ENCODE results near the gene KATNB1.
"Not testable (repeated sequence)": the region's sequence is repeated elsewhere in the genome, so short reads cannot be mapped to it uniquely, and the experiment has no call there.

Gene KATNB1

DNA sequence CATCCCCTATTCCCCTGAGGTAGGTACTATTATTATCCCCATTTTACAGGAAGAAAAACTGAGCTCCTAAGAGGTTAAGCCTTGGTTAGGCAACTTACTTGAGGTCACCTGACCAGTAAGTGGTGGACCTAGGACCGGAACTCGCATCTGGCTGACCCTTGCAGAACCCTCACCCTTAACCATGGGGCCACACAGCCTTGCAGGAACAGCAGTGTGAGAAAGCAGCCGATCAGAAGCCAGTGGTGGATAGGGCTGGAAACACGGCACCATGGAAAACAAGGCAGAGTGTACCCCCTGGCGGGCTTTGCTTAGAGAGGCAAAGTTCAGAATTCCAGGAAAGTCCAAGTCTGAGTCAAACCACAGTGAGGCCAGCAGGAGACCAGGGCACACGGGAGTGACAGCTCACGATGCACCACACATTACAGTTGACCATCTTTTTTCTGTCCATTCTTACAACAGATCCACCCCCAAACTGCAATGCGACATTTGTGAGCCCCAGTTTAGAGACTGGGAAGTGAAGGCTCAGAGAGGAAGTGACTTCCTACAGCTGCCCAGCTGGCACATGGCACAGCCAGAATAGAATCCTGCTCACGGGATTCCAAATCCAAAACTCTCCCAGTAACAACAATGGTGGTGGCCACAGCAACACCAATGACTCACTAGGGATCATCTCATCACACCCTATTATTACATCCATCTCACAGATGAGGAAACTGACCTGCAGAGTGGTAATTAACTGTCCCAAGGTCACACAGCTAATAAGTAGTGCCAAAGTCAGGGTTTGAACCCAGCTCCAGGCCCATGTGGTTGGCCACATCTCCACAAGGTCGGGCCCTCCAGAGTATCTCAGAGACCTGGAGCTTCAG, 46.4 kb downstream of the KATNB1 start:
- H3K4me3 Mint-ChIP-seq, result no peak overlapping the region
- H3K4me1 Mint-ChIP-seq, result no peaks in the 10 kb centered on the region
- peaks cover 11% of the 10 kb centered on the region for H3K27me3 Mint-ChIP-seq
- no peaks in the 10 kb centered on the region for H3K36me3 Mint-ChIP-seq
- ATAC-seq (ENCODE audit: low read depth) (no peak), DNase-seq (ENCODE audit: low spot score in 2 of 2) (no peak)
- H3K27ac Mint-ChIP-seq, result no peak overlapping the region
- H3K9me3 Mint-ChIP-seq, result no peaks in the 10 kb centered on the region

DNA sequence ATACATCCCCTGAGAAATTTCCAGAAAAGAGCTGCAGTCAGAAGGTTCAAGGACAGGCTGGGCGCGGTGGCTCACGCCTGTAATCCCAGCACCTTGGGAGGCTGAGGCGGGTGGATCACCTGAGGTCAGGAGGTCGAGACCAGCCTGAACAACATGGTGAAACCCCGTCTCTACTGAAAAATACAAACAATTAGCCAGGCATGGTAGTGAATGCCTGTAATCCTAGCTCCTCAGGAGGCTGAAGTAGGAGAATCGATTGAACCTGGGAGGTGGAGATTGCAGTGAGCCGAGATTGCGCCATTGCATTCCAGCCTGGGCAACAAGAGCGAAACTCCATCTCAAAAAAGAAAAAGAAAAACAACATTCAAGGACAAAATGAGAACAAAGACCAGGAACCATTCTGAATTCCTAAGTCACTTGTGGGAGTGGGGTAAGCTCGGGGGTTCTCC, 47.1 kb downstream of the KATNB1 start:
- not testable (repeated sequence) for H3K4me1 Mint-ChIP-seq; H3K36me3 Mint-ChIP-seq; DNase-seq (ENCODE audit: low spot score in 2 of 2); H3K9me3 Mint-ChIP-seq; ATAC-seq (ENCODE audit: low read depth); H3K4me3 Mint-ChIP-seq; H3K27ac Mint-ChIP-seq
- H3K27me3 Mint-ChIP-seq, result peaks cover 12% of the 10 kb centered on the region

DNA sequence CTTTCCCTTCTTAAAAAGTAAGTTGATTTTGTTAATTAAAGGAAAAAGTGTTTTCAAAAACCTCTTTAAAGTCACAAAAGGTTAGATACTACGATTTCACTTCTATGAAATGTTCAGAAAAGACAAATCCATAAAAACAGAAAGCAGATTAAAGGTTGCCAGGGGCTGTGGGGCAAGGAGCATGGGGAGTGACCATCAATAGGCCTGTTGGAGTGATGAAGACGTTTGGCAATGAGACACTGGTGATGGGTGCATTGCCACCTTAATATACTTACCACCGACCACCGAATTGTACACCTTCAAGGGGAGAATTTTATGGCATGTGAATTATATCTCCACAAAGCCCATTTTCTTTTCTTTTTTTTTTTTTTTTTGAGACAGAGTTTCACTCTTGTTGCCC, 47.5 kb downstream of the KATNB1 start:
- no peak overlapping the region for H3K4me3 Mint-ChIP-seq
- H3K27me3 Mint-ChIP-seq, result peaks cover 12% of the 10 kb centered on the region
- H3K9me3 Mint-ChIP-seq, result no peaks in the 10 kb centered on the region
- no peaks in the 10 kb centered on the region for H3K36me3 Mint-ChIP-seq
- no peak overlapping the region for H3K27ac Mint-ChIP-seq
- no peaks in the 10 kb centered on the region for H3K4me1 Mint-ChIP-seq
- ATAC-seq (ENCODE audit: low read depth), result no peak
- no peak for DNase-seq (ENCODE audit: low spot score in 2 of 2)

DNA sequence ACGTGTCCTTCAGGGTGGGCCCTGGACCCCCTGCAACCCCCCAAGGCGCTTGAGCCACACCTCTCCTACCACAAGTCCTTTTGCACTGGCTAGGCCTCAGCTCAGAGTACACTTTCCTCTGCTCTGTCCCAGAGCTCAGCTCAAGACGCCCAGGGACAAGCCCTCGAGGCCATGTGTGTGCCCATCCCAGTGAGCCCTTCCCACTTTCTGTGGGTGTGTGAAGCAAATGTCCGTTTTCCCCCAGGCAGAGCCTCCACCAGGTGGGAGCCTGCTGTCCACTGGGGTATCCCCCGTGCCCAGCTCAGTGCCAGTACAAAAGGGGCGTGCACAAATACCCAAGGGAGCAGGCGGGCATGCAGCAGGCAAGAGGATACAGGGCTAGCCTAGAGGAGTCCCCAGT, 48.3 kb downstream of the KATNB1 start:
- Mint-ChIP-seq H3K36me3 (no peaks in the 10 kb centered on the region), H3K4me1 (no peaks in the 10 kb centered on the region), H3K9me3 (no peaks in the 10 kb centered on the region)

DNA sequence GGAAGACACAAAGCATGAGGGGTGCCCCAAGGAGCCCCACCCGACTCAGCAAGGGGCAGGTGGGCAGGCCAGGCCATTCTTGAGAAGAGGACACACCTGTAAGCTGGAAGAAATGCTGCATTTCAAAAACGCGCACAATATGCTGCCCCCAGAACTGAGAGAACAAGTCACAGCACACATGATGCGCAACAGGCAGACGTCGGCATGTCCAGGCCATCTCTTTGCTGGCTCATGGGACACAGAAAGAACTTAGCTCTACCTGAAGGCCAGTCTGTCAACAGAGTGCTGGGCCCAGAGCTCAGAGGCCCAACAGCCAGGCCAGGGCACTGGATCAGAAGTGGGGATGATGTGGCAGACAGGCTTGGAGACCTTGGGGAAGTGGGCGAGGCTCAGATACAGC, 48.8 kb downstream of the KATNB1 start:
- Mint-ChIP-seq H3K4me1 (no peaks in the 10 kb centered on the region), H3K27ac (no peak overlapping the region), H3K27me3 (peaks cover 12% of the 10 kb centered on the region), H3K9me3 (no peaks in the 10 kb centered on the region), H3K36me3 (no peaks in the 10 kb centered on the region), H3K4me3 (no peak overlapping the region)
- ATAC-seq (ENCODE audit: low read depth), result no peak
- no peak for DNase-seq (ENCODE audit: low spot score in 2 of 2)

More for the DNA sequence above, 48.3 kb downstream of the KATNB1 start:
- no peak overlapping the region for H3K27ac Mint-ChIP-seq
- no peak overlapping the region for H3K4me3 Mint-ChIP-seq
- ATAC-seq (ENCODE audit: low read depth), result no peak
- no peak for DNase-seq (ENCODE audit: low spot score in 2 of 2)
- H3K27me3 Mint-ChIP-seq, result peaks cover 12% of the 10 kb centered on the region

DNA sequence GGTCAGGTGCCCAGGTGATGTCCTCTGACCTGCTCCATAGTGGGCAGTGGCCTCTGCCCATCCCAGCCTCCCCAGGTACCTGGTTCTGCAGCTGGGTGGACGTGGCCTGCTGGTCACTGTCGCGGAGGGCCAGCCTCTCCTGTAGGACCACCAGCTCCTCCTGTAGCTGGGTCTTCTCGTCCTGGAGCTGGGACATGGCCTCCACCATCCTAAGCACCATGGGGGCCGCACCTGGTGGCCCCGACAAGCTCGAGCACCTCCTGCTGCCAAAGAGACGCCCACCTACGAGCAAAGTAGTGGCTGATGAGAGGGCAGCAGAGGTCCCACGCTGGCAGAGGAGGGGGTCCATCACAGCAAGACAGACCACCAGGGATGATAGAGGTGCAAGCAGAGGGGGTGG, 49.8 kb downstream of the KATNB1 start:
- no peak for ATAC-seq (ENCODE audit: low read depth)
- no peak for DNase-seq (ENCODE audit: low spot score in 2 of 2)
- Mint-ChIP-seq H3K9me3 (no peaks in the 10 kb centered on the region), H3K27me3 (peaks cover 12% of the 10 kb centered on the region), H3K4me1 (no peaks in the 10 kb centered on the region), H3K36me3 (no peaks in the 10 kb centered on the region), H3K4me3 (no peak overlapping the region), H3K27ac (no peak overlapping the region)

DNA sequence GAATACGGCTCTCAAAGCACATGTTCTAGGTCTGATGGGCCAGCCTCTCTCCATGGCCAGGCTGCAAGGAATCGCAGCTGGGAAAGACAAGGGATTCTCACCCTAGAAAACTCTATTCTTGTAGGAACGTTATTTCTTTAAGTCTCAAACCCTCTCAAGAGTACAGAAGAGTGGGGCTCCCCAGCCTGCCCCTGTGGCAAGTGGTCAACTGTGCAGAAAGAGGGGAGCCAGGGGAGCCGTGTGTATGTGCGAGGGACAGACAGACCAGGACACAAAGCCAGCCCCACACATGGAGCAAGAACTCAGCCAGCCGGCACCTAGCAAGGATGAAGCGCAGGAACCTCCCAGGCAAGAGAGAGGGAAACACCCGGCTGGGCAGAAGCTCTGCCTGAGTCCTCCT, 50.4 kb downstream of the KATNB1 start:
- ATAC-seq (ENCODE audit: low read depth), result no peak
- Mint-ChIP-seq H3K27ac (no peak overlapping the region), H3K4me3 (no peak overlapping the region), H3K9me3 (no peaks in the 10 kb centered on the region), H3K4me1 (no peaks in the 10 kb centered on the region), H3K36me3 (no peaks in the 10 kb centered on the region), H3K27me3 (peaks cover 12% of the 10 kb centered on the region)
- no peak for DNase-seq (ENCODE audit: low spot score in 2 of 2)

DNA sequence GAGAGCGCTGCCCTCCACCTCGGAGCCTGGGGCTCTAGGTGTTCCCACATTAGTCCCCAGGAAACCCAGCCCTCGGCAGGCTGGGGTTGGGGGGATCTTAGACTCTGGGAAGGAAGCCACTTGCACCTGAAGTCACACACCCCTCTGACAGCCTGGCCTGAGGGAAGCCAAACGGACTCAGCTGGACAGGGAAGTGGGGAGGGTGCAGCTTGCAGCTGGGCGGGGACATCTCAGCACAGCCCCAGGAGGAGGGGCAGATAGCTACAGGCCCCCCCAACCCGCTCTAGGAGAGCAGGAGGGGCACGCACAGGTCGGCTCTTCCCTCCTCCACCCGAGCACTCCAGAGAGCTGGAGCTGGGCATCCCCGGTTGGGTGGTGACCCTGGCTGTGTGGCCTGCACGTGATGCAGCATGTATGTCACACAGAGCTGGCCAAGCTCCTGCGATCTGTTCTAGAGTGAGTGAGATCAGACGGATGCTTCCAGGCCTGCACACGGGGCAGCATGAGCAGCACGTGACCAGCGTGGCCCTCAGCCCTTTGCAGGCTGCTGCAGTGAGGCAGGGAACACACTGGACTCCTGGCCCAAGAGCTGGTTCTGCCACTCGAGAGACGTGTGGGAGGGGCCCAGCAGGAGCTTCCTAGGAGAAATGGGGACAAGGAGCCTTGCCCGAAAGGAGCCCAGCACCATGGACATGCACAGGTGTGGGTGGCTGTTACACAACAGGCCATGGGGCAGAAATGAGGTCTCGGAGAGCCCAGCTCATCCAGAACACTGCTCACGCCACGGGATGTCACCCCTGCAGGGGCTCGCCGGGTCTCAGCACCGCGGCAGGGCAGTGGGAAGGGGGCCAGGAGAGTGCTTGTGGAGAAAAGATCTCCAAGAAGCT, 51.3 kb downstream of the KATNB1 start:
- Mint-ChIP-seq H3K9me3 (no peaks in the 10 kb centered on the region), H3K4me3 (no peak overlapping the region), H3K27me3 (peaks cover 12% of the 10 kb centered on the region), H3K36me3 (no peaks in the 10 kb centered on the region), H3K4me1 (no peaks in the 10 kb centered on the region), H3K27ac (no peak overlapping the region)
- ATAC-seq (ENCODE audit: low read depth) (no peak), DNase-seq (ENCODE audit: low spot score in 2 of 2) (no peak)

DNA sequence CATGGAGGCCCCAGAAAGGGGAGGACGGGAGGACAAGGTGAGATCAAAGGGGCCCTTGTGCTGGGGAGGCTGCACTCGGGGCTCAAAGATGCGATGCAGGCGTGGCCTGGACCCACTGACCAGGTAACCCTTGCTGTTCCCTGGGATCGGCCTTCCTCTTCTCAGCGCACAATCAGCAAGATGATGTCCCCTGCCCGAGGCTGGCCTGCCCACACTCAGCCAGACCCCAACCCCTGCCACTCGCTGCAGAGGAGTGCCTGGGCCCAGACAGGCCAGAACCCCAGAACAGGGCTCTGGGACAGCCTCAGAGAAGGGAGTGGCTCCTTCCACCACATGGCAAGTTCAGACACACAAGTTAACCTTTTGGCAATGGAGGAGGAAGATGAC, 51.9 kb downstream of the KATNB1 start:
- Mint-ChIP-seq H3K27me3 (peaks cover 14% of the 10 kb centered on the region), H3K36me3 (no peaks in the 10 kb centered on the region), H3K4me1 (no peaks in the 10 kb centered on the region), H3K27ac (no peak overlapping the region), H3K4me3 (no peak overlapping the region), H3K9me3 (no peaks in the 10 kb centered on the region)
- DNase-seq (ENCODE audit: low spot score in 2 of 2) (no peak), ATAC-seq (ENCODE audit: low read depth) (no peak)

DNA sequence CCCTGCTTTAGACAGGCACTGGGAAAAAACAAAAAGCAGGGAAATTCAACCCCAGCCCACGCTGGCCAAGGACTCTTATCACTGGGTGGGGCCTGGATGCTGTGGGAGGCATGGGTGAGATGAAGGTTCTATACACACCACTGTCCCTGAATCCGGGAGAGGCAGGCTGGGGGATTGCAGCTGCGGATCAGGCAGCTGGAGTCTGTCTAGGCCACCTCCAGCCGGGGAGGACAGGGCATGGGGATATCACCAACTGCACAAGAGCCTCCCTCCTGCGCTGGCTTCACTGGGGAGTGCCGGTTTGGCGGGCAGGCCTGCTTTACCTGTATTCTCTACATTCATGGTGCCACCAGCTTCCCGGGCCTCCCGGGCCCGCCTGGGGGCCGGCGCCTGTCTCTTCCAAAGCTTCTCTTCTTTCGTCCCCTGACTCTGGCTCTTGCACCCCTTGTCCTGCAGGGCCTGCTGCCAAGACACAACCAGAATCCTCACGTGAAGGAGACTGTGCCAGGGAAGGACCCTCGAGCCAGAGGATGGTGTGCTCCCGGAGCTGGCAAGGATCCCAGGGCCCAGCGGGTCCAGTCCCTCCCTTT, 52.8 kb downstream of the KATNB1 start:
- peaks cover 14% of the 10 kb centered on the region for H3K27me3 Mint-ChIP-seq

DNA sequence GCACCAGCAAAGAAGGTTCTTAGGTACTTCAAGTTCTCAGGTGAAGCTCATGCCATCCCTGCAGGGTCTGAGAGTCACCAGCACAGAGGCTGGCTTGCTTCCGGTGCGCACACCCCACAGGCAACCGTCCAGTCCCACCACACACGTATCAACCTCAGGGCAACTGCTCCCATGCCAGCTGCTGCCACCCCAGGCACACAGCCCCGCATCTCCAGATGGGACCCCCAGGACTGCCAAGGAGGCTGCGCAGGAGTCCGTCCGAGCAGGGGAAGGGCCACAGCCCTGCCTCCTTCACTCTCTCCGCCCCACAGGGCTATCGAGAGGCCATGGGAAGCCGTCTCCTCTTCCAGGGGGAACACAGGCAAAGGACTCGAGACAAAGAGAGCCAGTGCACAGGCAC, 53.4 kb downstream of the KATNB1 start:
- ATAC-seq (ENCODE audit: low read depth) (no peak), DNase-seq (ENCODE audit: low spot score in 2 of 2) (no peak)
- no peak overlapping the region for H3K27ac Mint-ChIP-seq
- no peaks in the 10 kb centered on the region for H3K4me1 Mint-ChIP-seq
- no peak overlapping the region for H3K4me3 Mint-ChIP-seq
- no peaks in the 10 kb centered on the region for H3K36me3 Mint-ChIP-seq
- no peaks in the 10 kb centered on the region for H3K9me3 Mint-ChIP-seq
- peaks cover 14% of the 10 kb centered on the region for H3K27me3 Mint-ChIP-seq

More for the DNA sequence above, 52.8 kb downstream of the KATNB1 start:
- ATAC-seq (ENCODE audit: low read depth), result no peak
- H3K27ac Mint-ChIP-seq, result no peak overlapping the region
- DNase-seq (ENCODE audit: low spot score in 2 of 2), result no peak
- H3K4me1 Mint-ChIP-seq, result no peaks in the 10 kb centered on the region
- no peaks in the 10 kb centered on the region for H3K36me3 Mint-ChIP-seq
- H3K9me3 Mint-ChIP-seq, result no peaks in the 10 kb centered on the region
- H3K4me3 Mint-ChIP-seq, result no peak overlapping the region

DNA sequence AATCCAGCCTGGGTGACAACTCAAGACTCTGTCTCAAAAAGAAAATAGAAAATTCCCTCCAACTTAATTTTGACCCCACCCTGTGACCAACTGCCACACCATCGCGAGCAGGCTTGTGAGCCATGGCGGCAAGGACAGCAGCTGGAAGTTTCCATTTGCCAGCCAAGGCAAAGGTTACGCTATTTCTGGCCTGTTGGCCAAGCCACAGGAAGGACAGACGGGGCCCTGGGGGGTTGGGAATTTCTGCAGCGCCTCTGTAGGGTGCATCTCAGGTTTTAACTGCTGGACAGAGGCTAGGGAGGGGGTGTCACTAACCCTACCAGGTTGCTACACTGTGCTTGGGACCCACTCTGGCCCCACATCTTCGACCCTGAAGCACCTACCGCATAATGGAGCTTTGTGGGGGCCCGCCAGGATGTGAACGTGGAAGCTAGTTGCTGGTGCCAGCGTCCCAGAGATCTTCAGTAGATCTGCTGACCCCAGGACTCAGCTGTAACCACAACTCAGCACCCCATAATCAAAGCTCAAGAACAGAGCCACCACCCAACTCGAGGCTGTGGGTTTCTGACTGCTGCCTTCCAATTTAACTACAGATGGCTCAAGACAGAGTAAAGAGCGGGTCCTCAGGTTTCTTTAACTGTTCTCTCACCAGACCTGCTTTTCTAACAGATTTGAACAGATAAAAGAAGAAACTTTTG, 55.8 kb downstream of the KATNB1 start:
- Mint-ChIP-seq H3K36me3 (no peaks in the 10 kb centered on the region), H3K9me3 (no peaks in the 10 kb centered on the region), H3K27me3 (peaks cover 5% of the 10 kb centered on the region), H3K4me1 (no peaks in the 10 kb centered on the region), H3K27ac (no peak overlapping the region), H3K4me3 (no peak overlapping the region)
- ATAC-seq (ENCODE audit: low read depth) (no peak), DNase-seq (ENCODE audit: low spot score in 2 of 2) (no peak)

DNA sequence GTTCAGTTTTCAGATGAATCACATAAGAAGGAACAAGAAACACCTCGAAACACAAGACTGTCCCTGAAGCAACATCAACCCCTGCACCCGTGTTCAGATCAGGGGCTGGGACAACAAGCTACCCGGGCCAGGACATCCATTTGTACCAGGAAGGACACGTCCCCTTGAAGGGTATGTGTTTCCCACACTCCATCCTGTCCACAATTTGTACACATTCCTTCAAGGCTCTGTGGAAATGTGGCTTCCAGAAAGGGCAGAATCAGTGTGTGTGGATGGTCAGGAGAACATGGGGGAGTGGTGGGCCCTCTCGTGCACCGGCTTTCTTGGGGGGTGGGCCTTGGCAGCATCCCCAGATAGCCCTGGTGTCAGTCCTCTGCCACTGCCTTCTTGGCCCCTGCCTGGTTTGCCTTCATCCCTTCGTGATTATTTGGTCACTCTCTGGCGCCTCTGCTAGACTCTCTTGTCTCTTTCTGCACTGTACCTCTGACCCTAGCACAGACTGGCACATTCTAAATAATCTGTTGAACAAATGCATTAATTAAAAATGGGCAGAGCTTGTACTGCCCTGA, 56.4 kb downstream of the KATNB1 start:
- Mint-ChIP-seq H3K36me3 (no peaks in the 10 kb centered on the region), H3K9me3 (no peaks in the 10 kb centered on the region), H3K4me1 (no peaks in the 10 kb centered on the region), H3K4me3 (no peak overlapping the region), H3K27me3 (peaks cover 5% of the 10 kb centered on the region), H3K27ac (no peak overlapping the region)
- DNase-seq (ENCODE audit: low spot score in 2 of 2), result no peak
- no peak for ATAC-seq (ENCODE audit: low read depth)

All from memory B cell (primary cell).